PC-9 (cell line): Measurements from ENCODE around the gene GALNT13.

ENCODE experiments used
- EZH2 ChIP-seq: fragments of 200-600 bp; sonication (generic); IDR thresholded peaks from 2 replicates; pipeline ENCODE4 v1.8.0; 2017; ENCODE audit warnings: antibody characterized with exemption, low read depth
- TF ChIP-seq, protein P1 (sequence below): fragments of 200-600 bp; sonication (generic); conservative IDR thresholded peaks from 2 replicates; pipeline ENCODE4 v1.6.1; 2017; ENCODE audit warnings: mixed run types, antibody characterized with exemption, mild to moderate bottlenecking, moderate library complexity

DNA sequence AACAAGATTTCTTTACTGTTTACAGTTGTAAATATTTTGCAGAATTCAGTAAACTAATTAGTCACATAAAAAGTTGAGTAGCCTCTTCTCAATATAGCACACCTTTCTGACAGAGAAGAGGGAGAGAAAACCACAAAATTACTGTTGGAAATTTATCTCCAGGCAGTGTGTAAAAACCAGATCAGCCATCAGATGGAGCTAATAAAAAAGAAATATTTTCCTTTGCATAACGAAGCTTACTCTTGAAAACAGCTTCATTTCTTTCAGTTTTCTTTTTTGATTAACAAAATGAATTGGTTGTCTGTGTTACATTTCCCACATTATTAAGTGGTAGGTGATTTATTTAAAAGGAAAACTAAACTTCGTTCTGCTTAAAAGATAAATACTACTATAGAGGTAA lies 567.4 kb downstream of the GALNT13 start:
- TF ChIP-seq, protein P1, sequence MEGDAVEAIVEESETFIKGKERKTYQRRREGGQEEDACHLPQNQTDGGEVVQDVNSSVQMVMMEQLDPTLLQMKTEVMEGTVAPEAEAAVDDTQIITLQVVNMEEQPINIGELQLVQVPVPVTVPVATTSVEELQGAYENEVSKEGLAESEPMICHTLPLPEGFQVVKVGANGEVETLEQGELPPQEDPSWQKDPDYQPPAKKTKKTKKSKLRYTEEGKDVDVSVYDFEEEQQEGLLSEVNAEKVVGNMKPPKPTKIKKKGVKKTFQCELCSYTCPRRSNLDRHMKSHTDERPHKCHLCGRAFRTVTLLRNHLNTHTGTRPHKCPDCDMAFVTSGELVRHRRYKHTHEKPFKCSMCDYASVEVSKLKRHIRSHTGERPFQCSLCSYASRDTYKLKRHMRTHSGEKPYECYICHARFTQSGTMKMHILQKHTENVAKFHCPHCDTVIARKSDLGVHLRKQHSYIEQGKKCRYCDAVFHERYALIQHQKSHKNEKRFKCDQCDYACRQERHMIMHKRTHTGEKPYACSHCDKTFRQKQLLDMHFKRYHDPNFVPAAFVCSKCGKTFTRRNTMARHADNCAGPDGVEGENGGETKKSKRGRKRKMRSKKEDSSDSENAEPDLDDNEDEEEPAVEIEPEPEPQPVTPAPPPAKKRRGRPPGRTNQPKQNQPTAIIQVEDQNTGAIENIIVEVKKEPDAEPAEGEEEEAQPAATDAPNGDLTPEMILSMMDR, result no peak; the same call in 1 of the 2 replicates
- TF ChIP-seq EZH2, result no peak
